ENCODE measurements around the gene ANKRD55. TPM values are rescaled to one million over a fixed set of nuclear protein-coding genes. Genes with fewer than 3 reads are reported as not detected.

Gene ANKRD55
- total RNA-seq, 1 donor from 2014 or later = not detected

DNA sequence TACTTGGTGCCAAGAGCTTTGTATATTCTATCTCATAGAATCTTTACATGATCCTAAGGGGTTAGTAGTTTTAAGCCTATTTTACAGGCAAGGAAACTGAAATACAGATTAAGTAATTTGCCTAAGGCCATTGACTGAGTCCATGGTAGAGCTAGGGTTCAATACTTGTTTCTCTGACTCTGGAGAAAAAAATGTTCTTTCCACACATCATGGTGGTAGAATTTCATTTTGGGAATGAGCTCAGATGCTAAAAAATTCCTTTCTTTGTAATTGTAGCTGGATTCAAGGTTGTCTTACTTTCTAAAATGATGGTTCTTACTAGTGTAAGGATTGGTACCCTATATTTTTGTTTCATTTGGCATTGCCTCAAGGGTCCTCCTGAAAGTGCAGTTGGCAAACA, 86.0 kb downstream of the ANKRD55 start:
- TF ChIP-seq, protein P1, sequence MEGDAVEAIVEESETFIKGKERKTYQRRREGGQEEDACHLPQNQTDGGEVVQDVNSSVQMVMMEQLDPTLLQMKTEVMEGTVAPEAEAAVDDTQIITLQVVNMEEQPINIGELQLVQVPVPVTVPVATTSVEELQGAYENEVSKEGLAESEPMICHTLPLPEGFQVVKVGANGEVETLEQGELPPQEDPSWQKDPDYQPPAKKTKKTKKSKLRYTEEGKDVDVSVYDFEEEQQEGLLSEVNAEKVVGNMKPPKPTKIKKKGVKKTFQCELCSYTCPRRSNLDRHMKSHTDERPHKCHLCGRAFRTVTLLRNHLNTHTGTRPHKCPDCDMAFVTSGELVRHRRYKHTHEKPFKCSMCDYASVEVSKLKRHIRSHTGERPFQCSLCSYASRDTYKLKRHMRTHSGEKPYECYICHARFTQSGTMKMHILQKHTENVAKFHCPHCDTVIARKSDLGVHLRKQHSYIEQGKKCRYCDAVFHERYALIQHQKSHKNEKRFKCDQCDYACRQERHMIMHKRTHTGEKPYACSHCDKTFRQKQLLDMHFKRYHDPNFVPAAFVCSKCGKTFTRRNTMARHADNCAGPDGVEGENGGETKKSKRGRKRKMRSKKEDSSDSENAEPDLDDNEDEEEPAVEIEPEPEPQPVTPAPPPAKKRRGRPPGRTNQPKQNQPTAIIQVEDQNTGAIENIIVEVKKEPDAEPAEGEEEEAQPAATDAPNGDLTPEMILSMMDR (IDR thresholded peaks at IDR 0.05; ENCODE audit: unreplicated experiment) = no peak
- Mint-ChIP-seq H3K27me3 (no peaks in the 10 kb centered on the region), H3K36me3 (ENCODE audit: insufficient read depth) (no peaks in the 10 kb centered on the region), H3K9me3 (ENCODE audit: low read depth) (no peaks in the 10 kb centered on the region), H3K27ac (no peak overlapping the region), H3K4me1 (ENCODE audit: low read depth) (peaks cover 8% of the 10 kb centered on the region), H3K4me3 (ENCODE audit: low read depth) (no peak overlapping the region)
- no peak for DNase-seq (ENCODE audit: low spot score, unreplicated experiment)

GRCh38 chr5:56146674-56147073, 86.5 kb downstream of the ANKRD55 start:
- Mint-ChIP-seq H3K4me1 (ENCODE audit: low read depth) (peaks cover 8% of the 10 kb centered on the region), H3K9me3 (ENCODE audit: low read depth) (no peaks in the 10 kb centered on the region), H3K27me3 (no peaks in the 10 kb centered on the region), H3K36me3 (ENCODE audit: insufficient read depth) (no peaks in the 10 kb centered on the region), H3K27ac (no peak overlapping the region), H3K4me3 (ENCODE audit: low read depth) (no peak overlapping the region)
- DNase-seq (ENCODE audit: low spot score, unreplicated experiment) = no peak
- TF ChIP-seq, protein P1 (IDR thresholded peaks at IDR 0.05; ENCODE audit: unreplicated experiment) = no peak

GRCh38 chr5:56145511-56145910, 87.6 kb downstream of the ANKRD55 start:
- H3K27me3 Mint-ChIP-seq = no peaks in the 10 kb centered on the region
- no peak overlapping the region for H3K27ac Mint-ChIP-seq
- peaks cover 8% of the 10 kb centered on the region for H3K4me1 Mint-ChIP-seq (ENCODE audit: low read depth)
- DNase-seq (ENCODE audit: low spot score, unreplicated experiment) = no peak
- H3K36me3 Mint-ChIP-seq (ENCODE audit: insufficient read depth) = no peaks in the 10 kb centered on the region
- TF ChIP-seq, protein P1 (IDR thresholded peaks at IDR 0.05; ENCODE audit: unreplicated experiment) = no peak
- H3K4me3 Mint-ChIP-seq (ENCODE audit: low read depth) = no peak overlapping the region
- H3K9me3 Mint-ChIP-seq (ENCODE audit: low read depth) = no peaks in the 10 kb centered on the region

DNA sequence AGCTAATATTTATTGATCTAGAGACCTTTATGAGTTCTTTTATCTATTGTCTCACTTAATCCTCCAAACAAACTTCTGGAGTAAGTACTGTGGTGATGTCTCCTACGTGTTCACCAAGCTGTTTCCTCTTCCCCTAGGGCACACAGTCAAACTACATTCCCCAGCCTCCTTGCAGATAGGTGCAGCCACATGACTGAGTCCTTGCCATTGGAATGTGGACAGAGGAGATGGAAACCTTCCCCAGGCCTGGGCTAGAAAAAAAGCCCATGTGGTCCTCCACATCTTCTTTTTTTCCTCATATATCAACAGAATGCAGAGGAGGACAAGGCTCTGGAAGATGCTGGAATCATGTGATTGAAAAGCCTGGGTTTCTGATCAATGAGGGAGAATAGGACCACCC, 88.0 kb downstream of the ANKRD55 start:
- H3K4me1 Mint-ChIP-seq (ENCODE audit: low read depth) = peaks cover 8% of the 10 kb centered on the region
- no peaks in the 10 kb centered on the region for H3K36me3 Mint-ChIP-seq (ENCODE audit: insufficient read depth)
- H3K27ac Mint-ChIP-seq = no peak overlapping the region
- DNase-seq (ENCODE audit: low spot score, unreplicated experiment) = no peak
- no peak overlapping the region for H3K4me3 Mint-ChIP-seq (ENCODE audit: low read depth)
- H3K27me3 Mint-ChIP-seq = no peaks in the 10 kb centered on the region
- no peaks in the 10 kb centered on the region for H3K9me3 Mint-ChIP-seq (ENCODE audit: low read depth)
- TF ChIP-seq, protein P1 (IDR thresholded peaks at IDR 0.05; ENCODE audit: unreplicated experiment) = no peak

DNA sequence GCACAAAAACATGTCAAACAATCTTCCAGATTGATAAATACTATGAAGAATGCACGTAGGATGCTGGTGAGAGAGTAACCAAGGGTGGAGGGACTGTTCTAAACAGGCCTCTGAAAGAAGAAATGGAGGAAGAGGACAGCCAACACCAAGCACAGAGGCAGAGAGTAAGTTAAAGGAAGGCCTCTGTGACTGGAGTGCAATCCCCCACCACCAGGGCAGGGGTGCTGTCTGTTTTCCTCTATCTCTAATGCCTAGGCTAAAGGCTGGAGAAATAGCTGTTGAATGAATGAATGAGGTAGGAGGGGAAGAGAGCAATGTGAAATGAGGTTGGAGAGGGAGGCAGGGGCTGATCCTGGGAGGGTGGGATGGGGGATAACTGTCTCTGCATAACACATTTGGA, 88.9 kb downstream of the ANKRD55 start:
- Mint-ChIP-seq H3K4me3 (ENCODE audit: low read depth) (no peak overlapping the region), H3K27me3 (no peaks in the 10 kb centered on the region), H3K36me3 (ENCODE audit: insufficient read depth) (no peaks in the 10 kb centered on the region), H3K27ac (peak overlapping the region; percentile 2), H3K9me3 (ENCODE audit: low read depth) (no peaks in the 10 kb centered on the region), H3K4me1 (ENCODE audit: low read depth) (peaks cover 7% of the 10 kb centered on the region)
- TF ChIP-seq, protein P1 (IDR thresholded peaks at IDR 0.05; ENCODE audit: unreplicated experiment) = no peak
- DNase-seq (ENCODE audit: low spot score, unreplicated experiment) = no peak

Data from progenitor cell of endocrine pancreas (in vitro differentiated cells).